ENCODE results near the gene SLC35B1. TPM values are rescaled to one million over a fixed set of nuclear protein-coding genes. Genes with fewer than 3 reads are reported as not detected.

SLC35B1 gene
- total and polyA plus RNA-seq, 11 donors: 50.3 to 137 (median 66.2) TPM

- intact Hi-C loops (cut with DNase I): no loop called here
- ATAC-seq: peak; percentile 60 to 86 (median 84)
- no peaks in the 10 kb centered on the region for H3K36me3 ChIP-seq
- WGBS, 4 donors: 17 to 32% (median 21%) methylated on average over 7 of the region's 7 CpGs
- no peaks in the 10 kb centered on the region for H3K9me3 ChIP-seq
- peaks cover 0 to 84% (median 57%) of the 10 kb centered on the region in 12 donors for H3K4me1 ChIP-seq
- no peak for TF ChIP-seq CTCF (IDR thresholded peaks at IDR 0.05)
- no peak for TF ChIP-seq POLR2A (IDR thresholded peaks at IDR 0.05)
- peak overlapping the region in 11 of 12 donors; percentile 34 to 91 (median 65) for H3K27ac ChIP-seq
- no peaks in the 10 kb centered on the region for H3K27me3 ChIP-seq
- peak; percentile 71 to 92 (median 86) for DNase-seq
- H3K4me3 ChIP-seq: peak overlapping the region in 1 of 12 donors; percentile 49
These were observed 32.0 kb upstream of the SLC35B1 start for GRCh38 chr17:49739641-49740271.

- no peak for DNase-seq
- H3K9me3 ChIP-seq: no peaks in the 10 kb centered on the region
- H3K4me3 ChIP-seq: no peak overlapping the region
- no peaks in the 10 kb centered on the region for H3K27me3 ChIP-seq
- peaks cover 0 to 78% (median 56%) of the 10 kb centered on the region in 12 donors for H3K4me1 ChIP-seq
- TF ChIP-seq POLR2A (IDR thresholded peaks at IDR 0.05) (no peak), CTCF (IDR thresholded peaks at IDR 0.05) (no peak)
- no peak for ATAC-seq
- no peaks in the 10 kb centered on the region for H3K36me3 ChIP-seq
- peak overlapping the region in 11 of 12 donors; percentile 4 to 91 (median 65) for H3K27ac ChIP-seq
- WGBS, 4 donors: 69 to 77% (median 74%) methylated on average over 5 of the region's 5 CpGs
- intact Hi-C loops (cut with DNase I): no loop called here
These were observed 30.8 kb upstream of the SLC35B1 start for GRCh38 chr17:49738456-49739163.

DNA sequence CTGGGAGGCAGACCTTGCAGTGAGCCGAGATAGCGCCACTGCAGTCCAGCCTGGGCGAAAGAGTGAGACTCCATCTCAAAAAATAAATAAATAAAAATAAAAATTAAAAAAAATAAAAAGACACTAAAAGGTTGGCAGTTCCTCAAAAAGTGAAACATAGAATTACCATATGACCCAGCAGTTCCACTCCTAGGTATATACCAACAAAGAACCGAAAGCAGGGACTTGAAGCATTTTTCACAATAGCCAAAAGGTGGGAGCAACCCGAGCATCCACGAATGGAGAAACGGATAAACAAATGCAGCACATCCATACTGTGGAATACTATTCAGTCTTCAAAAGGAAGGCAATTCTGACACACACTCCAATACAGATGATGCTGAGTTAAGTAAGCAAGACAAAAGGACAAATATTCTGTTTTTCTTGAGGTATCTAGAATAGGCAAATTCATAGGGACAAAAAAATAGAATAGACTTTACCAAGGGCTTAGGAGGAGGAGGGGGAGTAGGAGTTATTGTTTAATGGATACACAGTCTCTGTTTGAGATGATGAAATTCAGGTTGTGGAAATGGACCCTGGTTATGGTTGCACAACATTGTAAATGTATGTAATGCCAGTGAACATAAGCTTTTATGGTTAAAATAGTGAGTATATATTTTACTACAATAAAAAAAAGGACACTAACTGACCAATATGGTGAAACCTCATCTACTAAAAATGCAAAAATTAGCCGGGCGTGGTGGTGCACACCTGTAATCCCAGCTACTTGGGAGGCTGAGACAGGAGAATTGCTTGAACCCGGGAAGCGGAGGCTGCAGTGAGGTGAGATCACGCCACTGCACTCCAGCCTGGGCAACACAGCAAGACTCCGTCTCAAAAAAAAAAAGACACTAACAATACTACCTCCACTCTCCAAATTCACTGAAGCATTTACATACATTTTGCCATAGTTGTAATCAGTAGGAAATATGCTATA is 27.0 kb upstream of the SLC35B1 start:
- Histone ChIP-seq H3K27me3 (no peaks in the 10 kb centered on the region), H3K27ac (no peak overlapping the region), H3K36me3 (no peaks in the 10 kb centered on the region), H3K4me3 (no peak overlapping the region), H3K4me1 (peaks cover 4 to 75% (median 46%) of the 10 kb centered on the region in 12 donors), H3K9me3 (no peaks in the 10 kb centered on the region)
- ATAC-seq (no peak), DNase-seq (no peak)
- WGBS, 4 donors: 93 to 96% (median 95%) methylated on average over 13 of the region's 13 CpGs
- intact Hi-C loops (cut with DNase I): no loop called here
- TF ChIP-seq POLR2A (IDR thresholded peaks at IDR 0.05) (no peak), CTCF (IDR thresholded peaks at IDR 0.05) (no peak)
